NCI-H345 treated with DMSO at 0.1 percent for 48 hours (cell line): ENCODE results near the gene LMLN.
"Not testable (repeated sequence)": the region's sequence is repeated elsewhere in the genome, so short reads cannot be mapped to it uniquely, and the experiment has no call there.

ENCODE experiments used
- DNase-seq: peaks from one replicate; lab custom pipeline; 2025; ENCODE audit not compliant: unreplicated experiment; lab: John Stamatoyannopoulos, UW

LMLN gene

DNA sequence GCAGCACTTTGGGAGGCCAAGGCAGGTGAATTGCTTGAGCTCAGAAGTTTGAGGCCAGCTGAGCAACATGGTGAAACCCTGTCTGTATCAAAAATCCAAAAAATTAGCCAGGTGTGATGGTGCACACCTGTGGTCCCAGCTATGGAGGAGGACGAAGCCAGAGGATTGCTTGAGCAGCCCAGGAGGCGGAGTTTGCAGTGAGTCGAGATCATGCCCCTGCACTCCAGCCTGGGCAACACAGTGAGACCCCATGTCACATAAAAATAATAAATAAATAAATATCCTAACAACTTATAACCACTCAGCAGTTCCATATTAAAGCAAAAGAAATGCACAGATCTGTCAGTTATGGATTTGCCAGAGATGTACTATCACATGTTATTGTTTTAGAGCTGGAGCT, 62.6 kb downstream of the LMLN start:
- no peak for DNase-seq

GRCh38 chr3:198025644-198026043, 65.6 kb downstream of the LMLN start:
- no peak for DNase-seq

DNA sequence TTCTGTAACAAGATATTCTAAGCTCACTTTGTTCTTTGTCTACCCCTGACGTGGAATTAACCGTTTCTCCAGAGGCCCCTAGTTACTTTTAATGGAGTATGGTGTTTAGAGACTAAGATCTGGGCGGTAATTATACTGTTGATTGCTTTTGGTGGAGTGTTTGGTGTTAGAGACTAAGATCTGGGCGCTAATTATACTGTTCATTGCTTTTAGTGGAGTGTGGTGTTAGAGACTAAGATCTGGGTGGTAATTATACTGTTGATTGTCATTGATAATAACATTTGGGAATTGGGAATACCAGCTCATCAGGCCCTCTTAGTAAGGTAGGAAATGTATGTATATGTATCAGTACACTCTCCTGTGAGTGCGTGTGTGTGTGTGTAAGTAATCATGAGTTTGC, 66.6 kb downstream of the LMLN start:
- DNase-seq, result no peak

DNA sequence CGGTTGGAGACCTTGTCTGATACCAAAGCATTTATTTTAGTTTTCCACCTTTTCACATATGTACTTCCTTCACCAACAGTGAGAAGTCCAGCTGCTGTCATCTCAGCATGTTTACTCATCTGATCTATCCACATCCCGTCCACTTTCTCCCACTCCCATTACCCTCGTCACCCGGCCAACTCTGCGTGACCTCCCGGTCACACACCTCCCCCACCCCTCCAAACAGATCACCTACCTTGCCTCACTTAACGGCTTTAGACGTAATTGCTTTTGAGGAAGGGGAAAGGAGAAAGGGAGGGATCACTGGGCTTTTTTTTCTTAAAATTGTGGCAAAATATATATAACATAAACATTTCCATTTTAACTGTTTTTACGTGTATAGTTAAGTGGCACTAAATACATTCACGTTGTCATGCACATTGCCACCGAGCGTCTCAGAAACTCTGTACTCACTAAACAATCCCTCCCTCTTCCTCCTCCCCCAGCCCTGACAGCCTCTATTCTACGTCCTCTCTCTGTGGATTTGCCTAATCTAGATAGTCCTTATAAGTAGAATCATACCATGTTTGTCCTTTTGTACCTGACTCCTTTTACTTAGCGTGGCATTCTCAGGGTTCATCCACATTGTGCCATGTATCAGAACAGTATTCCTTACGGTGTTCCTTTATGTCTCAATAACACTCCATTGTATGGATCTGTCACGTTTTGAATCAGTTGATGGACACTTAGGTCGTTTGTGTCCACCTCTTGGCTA, 67.2 kb downstream of the LMLN start:
- no peak for DNase-seq

DNA sequence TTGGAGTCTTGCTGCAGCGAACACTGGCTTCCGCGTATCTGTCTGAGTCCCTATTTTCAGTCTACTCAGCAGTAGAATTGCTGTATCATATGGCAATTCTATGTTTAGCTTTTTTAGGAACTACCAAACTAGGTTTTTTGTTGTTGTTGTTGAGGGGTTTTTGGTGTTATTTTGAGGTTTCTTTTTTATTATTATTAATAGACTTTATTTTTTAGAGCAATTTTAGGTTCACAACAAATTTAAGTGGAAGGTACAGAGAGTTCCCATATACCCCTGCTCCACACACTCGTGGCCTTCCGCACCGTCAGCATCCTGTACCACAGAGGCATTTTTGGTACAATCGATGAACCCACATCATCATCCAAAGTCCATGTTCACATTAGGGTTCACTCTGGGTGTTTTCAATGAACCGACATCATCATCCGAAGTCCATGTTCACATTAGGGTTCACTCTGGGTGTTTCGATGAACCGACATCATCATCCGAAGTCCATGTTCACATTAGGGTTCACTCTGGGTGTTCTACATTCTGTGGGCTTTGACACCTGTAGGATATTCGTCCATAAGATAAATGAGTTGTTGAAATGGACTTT, 67.9 kb downstream of the LMLN start:
- DNase-seq, result no peak

- no peak for DNase-seq
These were observed 68.7 kb downstream of the LMLN start for GRCh38 chr3:198028718-198029117.

DNA sequence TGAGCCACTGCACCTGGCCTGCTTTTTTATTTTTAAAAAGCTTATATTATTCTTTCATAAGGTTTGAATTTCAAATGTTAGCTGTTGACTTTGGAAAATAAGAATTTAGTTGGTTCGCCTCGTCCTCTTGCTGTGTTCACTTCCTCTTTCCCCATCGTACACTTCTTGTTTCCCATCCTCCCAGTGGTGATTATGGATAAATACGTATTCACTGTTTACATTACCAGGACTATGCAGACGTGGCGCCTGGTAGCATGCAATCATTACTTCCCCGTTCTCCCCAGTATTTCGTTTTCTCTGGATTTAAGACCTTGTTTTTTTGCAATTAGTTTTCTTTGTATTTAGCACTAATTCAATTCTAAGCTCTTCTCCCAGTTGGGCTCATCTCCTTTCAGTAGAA, 70.1 kb downstream of the LMLN start:
- no peak for DNase-seq

DNA sequence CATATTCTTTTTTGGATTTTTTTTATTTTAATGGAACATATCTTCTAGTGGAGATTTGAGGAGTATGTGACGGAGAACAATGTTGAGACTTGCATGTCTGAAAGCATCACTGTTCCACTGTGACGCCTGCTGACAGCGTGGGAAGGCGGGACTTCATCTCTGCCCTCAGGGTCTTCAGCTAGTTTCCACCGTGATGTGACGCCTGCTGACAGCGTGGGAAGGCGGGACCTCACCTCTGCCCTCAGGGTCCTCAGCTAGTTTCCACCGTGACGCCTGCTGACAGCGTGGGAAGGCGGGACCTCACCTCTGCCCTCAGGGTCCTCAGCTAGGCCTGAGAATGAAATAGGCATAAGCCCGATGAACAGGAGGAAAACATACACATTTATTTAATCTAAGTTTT, 70.7 kb downstream of the LMLN start:
- DNase-seq, result no peak

DNA sequence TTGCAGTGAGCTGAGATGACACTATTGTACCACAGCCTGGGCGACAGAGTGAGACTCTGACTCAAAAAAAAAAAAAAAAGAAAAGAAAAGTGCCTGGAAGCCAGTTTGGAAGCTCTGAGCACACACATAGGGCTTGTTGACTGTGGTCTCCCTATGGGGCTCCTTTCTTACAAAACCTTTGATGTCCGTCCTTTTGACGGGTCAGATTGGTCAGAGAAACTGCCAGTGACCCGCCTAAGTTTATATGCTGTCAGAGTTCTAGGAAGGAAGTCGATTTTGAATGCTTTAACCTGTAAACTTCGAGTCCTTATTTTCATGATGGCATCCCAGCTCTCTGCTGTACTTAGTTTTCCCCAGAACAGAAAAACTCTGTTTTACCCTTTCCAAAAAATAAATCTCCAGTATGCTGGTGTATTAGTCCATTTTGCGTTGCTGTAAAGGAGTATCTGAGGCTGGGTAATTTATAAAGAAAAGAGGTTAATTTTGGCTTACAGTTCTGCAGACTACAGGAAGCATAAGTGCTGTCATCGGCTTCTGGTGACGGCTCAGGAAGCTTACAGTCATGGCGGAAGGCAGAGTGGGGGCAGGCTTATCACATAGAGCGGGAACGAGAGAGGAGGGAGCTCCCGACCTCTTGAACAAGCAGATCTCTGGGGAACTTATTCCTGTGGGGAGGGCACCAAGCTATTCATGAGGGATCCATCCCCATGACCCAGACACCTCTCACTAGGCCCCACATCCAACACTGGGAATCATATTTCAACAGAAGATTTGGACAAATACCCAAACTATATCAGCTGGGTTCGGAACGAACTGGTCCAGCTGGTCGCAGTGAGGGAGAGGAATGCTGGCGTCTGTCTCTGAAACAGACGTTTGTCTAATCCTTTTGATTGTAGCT, 72.3 kb downstream of the LMLN start:
- no peak for DNase-seq

GRCh38 chr3:198043119-198043518, 83.1 kb downstream of the LMLN start:
- no peak for DNase-seq

DNA sequence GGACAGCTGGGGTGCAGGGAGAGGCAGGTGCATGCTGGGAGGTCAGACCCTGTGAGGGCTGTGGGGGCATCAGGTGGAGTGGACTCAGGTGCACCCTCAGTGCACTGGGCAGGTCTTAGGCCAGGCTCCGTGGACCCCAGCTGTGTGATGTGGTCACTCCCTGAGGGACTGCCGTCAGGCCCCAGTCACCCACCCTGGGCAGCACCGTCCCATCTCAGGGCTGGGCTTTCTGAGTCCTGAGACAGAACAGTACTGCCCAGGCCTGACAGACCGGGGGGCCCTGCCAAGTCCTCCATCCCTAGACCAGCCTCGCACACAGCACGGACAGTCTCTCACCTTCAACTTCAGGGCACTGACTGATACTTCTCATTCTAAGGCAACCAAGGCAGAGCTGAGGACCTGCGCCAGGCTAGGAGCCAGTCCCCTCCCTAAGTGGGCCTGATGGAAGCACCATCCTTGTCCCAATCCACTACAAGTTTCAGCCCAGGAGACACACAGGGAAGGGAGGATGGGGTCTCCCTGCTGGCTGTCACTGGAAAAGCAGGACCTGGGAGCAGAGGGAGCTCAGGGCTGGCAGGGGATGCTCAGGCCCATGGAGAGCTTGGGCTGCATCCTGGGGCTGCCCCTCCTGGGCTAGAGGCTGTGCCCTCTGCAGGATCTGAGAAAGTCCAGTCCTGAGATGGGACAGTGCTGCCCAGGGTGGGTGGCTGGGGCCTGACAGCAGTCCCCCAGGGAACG, 86.3 kb downstream of the LMLN start:
- no peak for DNase-seq

DNA sequence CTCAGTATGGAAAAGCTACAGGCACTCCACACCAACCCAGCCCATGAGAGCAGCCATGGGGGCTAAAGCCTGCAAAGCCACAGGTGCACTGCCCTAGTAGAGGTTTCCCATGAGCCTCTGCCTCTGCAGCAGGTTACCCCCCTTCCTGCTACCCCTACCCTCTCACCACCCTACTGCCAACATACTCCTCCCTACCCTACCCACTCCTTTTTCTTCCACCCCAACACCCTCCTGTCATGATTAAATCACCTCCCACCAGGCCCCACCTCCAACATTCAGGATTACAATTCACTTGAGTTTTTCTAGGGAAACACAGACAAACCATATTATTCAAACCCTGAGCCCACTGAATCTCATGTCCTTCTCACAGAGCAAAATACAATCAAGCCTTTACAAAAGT, 88.4 kb downstream of the LMLN start:
- DNase-seq, result no peak

GRCh38 chr3:198051836-198052235, 91.8 kb downstream of the LMLN start:
- no peak for DNase-seq

- DNase-seq, result not testable (repeated sequence)
These were observed 93.4 kb downstream of the LMLN start for GRCh38 chr3:198053462-198053861.

GRCh38 chr3:198061119-198062067, 101.4 kb downstream of the LMLN start:
- DNase-seq, result no peak

- no peak for DNase-seq
These were observed 102.0 kb downstream of the LMLN start for GRCh38 chr3:198062068-198062465.

GRCh38 chr3:198064420-198064819, 104.4 kb downstream of the LMLN start:
- DNase-seq, result no peak

GRCh38 chr3:198065897-198066296, 105.9 kb downstream of the LMLN start:
- DNase-seq, result no peak

DNA sequence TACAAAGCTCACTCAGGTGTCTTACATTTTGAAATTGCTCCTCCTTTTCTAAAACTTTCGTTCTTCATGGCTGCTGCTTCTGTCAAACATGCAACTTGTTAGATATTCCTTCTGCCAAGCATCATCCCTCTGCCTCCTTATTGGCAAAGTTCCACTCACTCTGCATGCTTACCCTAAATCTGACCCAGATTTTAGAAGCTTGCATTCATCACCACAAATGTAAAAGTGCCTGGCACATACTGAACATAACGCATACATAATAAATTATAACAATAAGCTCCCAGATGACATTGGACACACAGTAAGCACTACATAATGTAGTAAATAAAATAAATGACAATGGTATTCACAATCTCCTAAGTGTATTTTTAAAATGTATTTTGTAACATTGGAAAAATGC, 107.4 kb downstream of the LMLN start:
- no peak for DNase-seq

GRCh38 chr3:198070871-198071270, 110.9 kb downstream of the LMLN start:
- no peak for DNase-seq
